Naive thymus-derived CD4-positive, alpha-beta T cell (primary cell): ENCODE data around the gene FGF7. TPM values are rescaled to one million over a fixed set of nuclear protein-coding genes. Genes with fewer than 3 reads are reported as not detected.
"Not testable (repeated sequence)": the region's sequence is repeated elsewhere in the genome, so short reads cannot be mapped to it uniquely, and the experiment has no call there.

ENCODE experiments used
- ATAC-seq: fragments of 150-1000 bp; cut with Tn5 transposase; 2 replicates; pipeline ENCODE4 v1.10.0; 2021; ENCODE audit warnings: mild to moderate bottlenecking, moderate library complexity
- CTCF ChIA-PET: fragments of 350-600 bp; sonication (Branson Sonifier 250); formaldehyde crosslinking; loops from one replicate; lab custom pipeline; 2021; ENCODE audit warnings: antibody characterized with exemption; lab: Charles Lee
- POLR2A ChIA-PET: fragments of 350-600 bp; sonication (Branson Sonifier 250); formaldehyde crosslinking; loops from one replicate; lab custom pipeline; 2021; ENCODE audit warnings: antibody characterized with exemption, inconsistent platforms; lab: Charles Lee
- DNase-seq, 9 donors: peaks; one replicate each; pipeline versions ENCODE4 v3.0.0 to v3.0.0-alpha.2; 2020 to 2022; ENCODE audit warnings: mixed read lengths in 1 of 9
- H3K27ac ChIP-seq: one replicate; pipeline ENCODE4 v1.7.0; 2013; ENCODE audit warnings: mild to moderate bottlenecking, low read depth, low read length, moderate library complexity
- H3K27me3 ChIP-seq, 2 donors: one replicate each; pipeline ENCODE4 v1.7.0; 2013; ENCODE audit warnings: low read length in 2 of 2, mild to moderate bottlenecking in 2 of 2, moderate library complexity in 2 of 2; ENCODE audit not compliant: control insufficient read depth in 2 of 2, insufficient read depth in 2 of 2
- H3K36me3 ChIP-seq, 3 experiments: 1 replicate in 2 of 3; 2 replicates in 1 of 3; pipeline ENCODE4 v1.7.0; 2013; ENCODE audit warnings: low read length in 3 of 3, mild to moderate bottlenecking in 3 of 3, moderate library complexity in 1 of 3; ENCODE audit not compliant: insufficient read depth in 3 of 3, control insufficient read depth in 2 of 3
- H3K4me1 ChIP-seq, 2 donors: one replicate each; pipeline ENCODE4 v1.7.0; 2013; ENCODE audit warnings: low read length in 2 of 2, mild to moderate bottlenecking in 2 of 2, moderate library complexity in 1 of 2; ENCODE audit not compliant: control insufficient read depth in 2 of 2, insufficient read depth in 2 of 2
- H3K4me3 ChIP-seq: 2 replicates; pipeline ENCODE4 v1.7.0; 2013; ENCODE audit warnings: mild to moderate bottlenecking, low read length
- H3K9me3 ChIP-seq, 3 experiments: 1 replicate in 2 of 3; 2 replicates in 1 of 3; pipeline ENCODE4 v1.7.0; 2013; ENCODE audit warnings: low read length in 3 of 3; ENCODE audit not compliant: control insufficient read depth in 2 of 3
- H3K27ac Mint-ChIP-seq, 9 donors: one replicate each; pipeline ENCODE4 v1.8.0; 2020 to 2022; ENCODE audit warnings: mixed read lengths in 9 of 9, mild to moderate bottlenecking in 8 of 9, moderate library complexity in 5 of 9, inconsistent platforms in 2 of 9
- H3K27me3 Mint-ChIP-seq, 5 donors: one replicate each; pipeline ENCODE4 v1.8.0; 2021 to 2022; ENCODE audit warnings: mixed read lengths in 5 of 5, mild to moderate bottlenecking in 1 of 5
- H3K36me3 Mint-ChIP-seq, 5 donors: one replicate each; pipeline ENCODE4 v1.8.0; 2020 to 2022; ENCODE audit warnings: mixed read lengths in 5 of 5, mild to moderate bottlenecking in 3 of 5, inconsistent platforms in 1 of 5
- H3K4me1 Mint-ChIP-seq, 7 donors: one replicate each; pipeline ENCODE4 v1.8.0; 2020 to 2022; ENCODE audit warnings: mixed read lengths in 7 of 7, mild to moderate bottlenecking in 3 of 7, inconsistent platforms in 1 of 7
- H3K4me3 Mint-ChIP-seq, 10 donors: one replicate each; pipeline ENCODE4 v1.8.0; 2020 to 2022; ENCODE audit warnings: mild to moderate bottlenecking in 10 of 10, mixed read lengths in 10 of 10, moderate library complexity in 6 of 10, inconsistent platforms in 2 of 10
- H3K9me3 Mint-ChIP-seq, 11 donors: one replicate each; pipeline ENCODE4 v1.8.0; 2020 to 2022; ENCODE audit warnings: mixed read lengths in 11 of 11, mild to moderate bottlenecking in 4 of 11, inconsistent platforms in 1 of 11, moderate library complexity in 1 of 11
- intact Hi-C, 2 donors: fragments of 100-400 bp; cut with micrococcal nuclease; formaldehyde crosslinking; loops; one replicate each; pipeline ENCODE4 v1.15.1; 2023
- polyA plus RNA-seq, 2 donors: library from polyadenylated mRNA; unstranded; fragments of 300-500 nt; fragmentation: Illumina TruSeq; gene quantifications; one replicate each; pipeline ENCODE4 v1.2.3, GENCODE V29; 2021
- total RNA-seq, 6 experiments: library from RNA in 5 of 6; stranded (reverse) in 5 of 6; gene quantifications; 1 replicate in 5 of 6; 2 replicates in 1 of 6; pipeline ENCODE4 v1.2.3 and lab custom pipeline; 2021 to 2026

Gene FGF7
- total and polyA plus RNA-seq, 7 experiments from 2014 or later = 0.05 to 0.34 (median 0.09) TPM; not detected in 1

- ChIA-PET CTCF (no interaction called here), POLR2A (no interaction called here)
- no peak overlapping the region for H3K27ac ChIP-seq
- no peak for DNase-seq
- peaks cover 0 to 21% (median 5%) of the 10 kb centered on the region in 7 donors for H3K4me1 Mint-ChIP-seq
- no peaks in the 10 kb centered on the region for H3K36me3 Mint-ChIP-seq
- no peaks in the 10 kb centered on the region for H3K9me3 ChIP-seq
- intact Hi-C loops = no loop called here
- no peak overlapping the region for H3K4me3 Mint-ChIP-seq
- no peaks in the 10 kb centered on the region for H3K9me3 Mint-ChIP-seq
- no peaks in the 10 kb centered on the region for H3K4me1 ChIP-seq
- no peak overlapping the region for H3K27ac Mint-ChIP-seq
- H3K27me3 Mint-ChIP-seq = peaks cover 0 to 11% (median 3%) of the 10 kb centered on the region in 5 donors
- H3K4me3 ChIP-seq = no peak overlapping the region
- H3K36me3 ChIP-seq = no peaks in the 10 kb centered on the region
- no peaks in the 10 kb centered on the region for H3K27me3 ChIP-seq
- no peak for ATAC-seq
Observed at GRCh38 chr15:49467746-49468480, 44.9 kb downstream of the FGF7 start.

GRCh38 chr15:49468481-49468839, 45.4 kb downstream of the FGF7 start:
- Mint-ChIP-seq H3K4me1 (peaks cover 0 to 21% (median 5%) of the 10 kb centered on the region in 7 donors), H3K9me3 (no peaks in the 10 kb centered on the region), H3K4me3 (no peak overlapping the region), H3K36me3 (no peaks in the 10 kb centered on the region), H3K27ac (no peak overlapping the region), H3K27me3 (peaks cover 0 to 9% (median 3%) of the 10 kb centered on the region in 5 donors)
- H3K27me3 ChIP-seq = no peaks in the 10 kb centered on the region
- no peaks in the 10 kb centered on the region for H3K36me3 ChIP-seq
- no peak for DNase-seq
- intact Hi-C loops = no loop called here
- ATAC-seq = no peak
- H3K4me3 ChIP-seq = no peak overlapping the region
- CTCF ChIA-PET = no interaction called here
- POLR2A ChIA-PET = no interaction called here
- no peak overlapping the region for H3K27ac ChIP-seq
- H3K9me3 ChIP-seq = no peaks in the 10 kb centered on the region
- H3K4me1 ChIP-seq = no peaks in the 10 kb centered on the region

- CTCF ChIA-PET = interaction anchor here (0.6 to 1.4 kb wide), 2 partner anchors 16 to 418 kb away, joined by 3 to 5 read pairs; no protein-coding TSS in a partner anchor
- ATAC-seq, H3K27me3 ChIP-seq, H3K36me3 ChIP-seq, H3K4me3 Mint-ChIP-seq, H3K9me3 Mint-ChIP-seq, H3K27ac ChIP-seq, H3K36me3 Mint-ChIP-seq, intact Hi-C loops, POLR2A ChIA-PET, H3K9me3 ChIP-seq, H3K4me1 ChIP-seq, H3K4me3 ChIP-seq: not testable (repeated sequence)
- Mint-ChIP-seq H3K4me1 (peaks cover 0 to 19% (median 3%) of the 10 kb centered on the region in 7 donors), H3K27me3 (peaks cover 0 to 15% (median 3%) of the 10 kb centered on the region in 5 donors), H3K27ac (peak overlapping the region in 2 of 9 donors; percentile 7 to 33)
- DNase-seq = peak in 2 of 9 donors; percentile 1 to 3
Observed at GRCh38 chr15:49471248-49471647, 48.2 kb downstream of the FGF7 start.

- H3K4me3 ChIP-seq = no peak overlapping the region
- H3K27me3 ChIP-seq = no peaks in the 10 kb centered on the region
- no peaks in the 10 kb centered on the region for H3K9me3 ChIP-seq
- POLR2A ChIA-PET = no interaction called here
- intact Hi-C loops = no loop called here
- no peak for ATAC-seq
- CTCF ChIA-PET = interaction anchor here (0.6 to 1.4 kb wide), 2 partner anchors 16 to 417 kb away, joined by 3 to 5 read pairs; no protein-coding TSS in a partner anchor
- peak overlapping the region in 2 of 9 donors; percentile 7 to 33 for H3K27ac Mint-ChIP-seq
- no peaks in the 10 kb centered on the region for H3K36me3 Mint-ChIP-seq
- no peaks in the 10 kb centered on the region for H3K4me1 ChIP-seq
- no peak overlapping the region for H3K27ac ChIP-seq
- DNase-seq = no peak
- H3K4me1 Mint-ChIP-seq = peaks cover 0 to 15% (median 3%) of the 10 kb centered on the region in 7 donors
- H3K9me3 Mint-ChIP-seq = no peaks in the 10 kb centered on the region
- peak overlapping the region in 1 of 10 donors; percentile 61 for H3K4me3 Mint-ChIP-seq
- H3K36me3 ChIP-seq = no peaks in the 10 kb centered on the region
- peaks cover 0 to 15% (median 3%) of the 10 kb centered on the region in 5 donors for H3K27me3 Mint-ChIP-seq
Observed at GRCh38 chr15:49471733-49472132, 48.7 kb downstream of the FGF7 start.

- H3K4me3 ChIP-seq = no peak overlapping the region
Observed at GRCh38 chr15:49472338-49472737, 49.3 kb downstream of the FGF7 start.

GRCh38 chr15:49473031-49473430, 50.0 kb downstream of the FGF7 start:
- Mint-ChIP-seq H3K4me1 (peaks cover 0 to 10% (median 3%) of the 10 kb centered on the region in 7 donors), H3K27me3 (peaks cover 0 to 15% (median 3%) of the 10 kb centered on the region in 5 donors), H3K27ac (no peak overlapping the region), H3K9me3 (no peaks in the 10 kb centered on the region), H3K36me3 (no peaks in the 10 kb centered on the region), H3K4me3 (no peak overlapping the region)
- ATAC-seq (no peak), DNase-seq (no peak)
- ChIA-PET POLR2A (no interaction called here), CTCF (no interaction called here)
- H3K36me3 ChIP-seq = no peaks in the 10 kb centered on the region
- H3K27ac ChIP-seq = no peak overlapping the region
- no peaks in the 10 kb centered on the region for H3K27me3 ChIP-seq
- H3K4me1 ChIP-seq = no peaks in the 10 kb centered on the region
- H3K4me3 ChIP-seq = no peak overlapping the region
- H3K9me3 ChIP-seq = no peaks in the 10 kb centered on the region
- intact Hi-C loops = no loop called here

More at GRCh38 chr15:49472338-49472737, 49.3 kb downstream of the FGF7 start:
- no peaks in the 10 kb centered on the region for H3K27me3 ChIP-seq
- H3K4me1 ChIP-seq = no peaks in the 10 kb centered on the region
- H3K36me3 Mint-ChIP-seq = no peaks in the 10 kb centered on the region
- ATAC-seq = no peak
- no peak for DNase-seq
- POLR2A ChIA-PET = no interaction called here
- no peak overlapping the region for H3K4me3 Mint-ChIP-seq
- no peaks in the 10 kb centered on the region for H3K9me3 Mint-ChIP-seq
- H3K27ac ChIP-seq = no peak overlapping the region
- CTCF ChIA-PET = no interaction called here
- no peak overlapping the region for H3K27ac Mint-ChIP-seq
- H3K4me1 Mint-ChIP-seq = peaks cover 0 to 10% (median 3%) of the 10 kb centered on the region in 7 donors
- no peaks in the 10 kb centered on the region for H3K36me3 ChIP-seq
- H3K9me3 ChIP-seq = no peaks in the 10 kb centered on the region
- intact Hi-C loops = no loop called here
- peaks cover 0 to 15% (median 3%) of the 10 kb centered on the region in 5 donors for H3K27me3 Mint-ChIP-seq

GRCh38 chr15:49478021-49478420, 55.0 kb downstream of the FGF7 start:
- ATAC-seq, H3K36me3 ChIP-seq, H3K27me3 ChIP-seq, H3K4me3 Mint-ChIP-seq, POLR2A ChIA-PET, H3K36me3 Mint-ChIP-seq, H3K27ac Mint-ChIP-seq, H3K27ac ChIP-seq, intact Hi-C loops, H3K9me3 ChIP-seq, DNase-seq, CTCF ChIA-PET, H3K27me3 Mint-ChIP-seq, H3K4me1 ChIP-seq, H3K4me1 Mint-ChIP-seq, H3K9me3 Mint-ChIP-seq, H3K4me3 ChIP-seq: not testable (repeated sequence)
